Ishikawa (cell line): Measurements from ENCODE around the gene USP6.

ENCODE experiments used
- CREB1 ChIP-seq: IDR thresholded peaks from 2 replicates; pipeline ENCODE4 v1.6.1; 2012; ENCODE audit warnings: low read depth
- EP300 ChIP-seq: IDR thresholded peaks from 2 replicates; pipeline ENCODE4 v1.6.1; 2012; ENCODE audit warnings: borderline replicate concordance
- NFIC ChIP-seq: IDR thresholded peaks from 2 replicates; pipeline ENCODE4 v1.6.1; 2012
- TAF1 ChIP-seq: IDR thresholded peaks from 2 replicates; pipeline ENCODE4 v1.6.1; 2012; ENCODE audit warnings: low read depth, mild to moderate bottlenecking
- TCF12 ChIP-seq: IDR thresholded peaks from 2 replicates; pipeline ENCODE4 v1.6.1; 2012; ENCODE audit warnings: low read depth
- ZBTB7A ChIP-seq: IDR thresholded peaks from 2 replicates; pipeline ENCODE4 v1.6.1; 2012; ENCODE audit warnings: low read depth

- TF ChIP-seq EP300 (no peak), ZBTB7A (no peak), TAF1 (no peak), CREB1 (no peak), NFIC (no peak), TCF12 (no peak)
Measured at GRCh38 chr17:5210091-5210490, 94.3 kb downstream of the USP6 start.
